OCI-LY7 (cell line): ENCODE results near the gene UBA52.

Experiments
- CTCF ChIP-seq: fragments of 200-600 bp; sonication (generic); conservative IDR thresholded peaks from 2 replicates; pipeline ENCODE4 v1.5.1; 2014; ENCODE audit warnings: mild to moderate bottlenecking, antibody characterized with exemption, low read length, moderate library complexity, mixed read lengths
- EZH2phosphoT487 ChIP-seq: fragments of 200-600 bp; sonication (generic); IDR thresholded peaks from 2 replicates; pipeline ENCODE4 v1.6.1; 2018; ENCODE audit warnings: low read depth, borderline replicate concordance, mild to moderate bottlenecking, mixed run types, antibody characterized with exemption, low read length, moderate library complexity, mixed read lengths

- TF ChIP-seq CTCF (no peak), EZH2phosphoT487 (no peak)
Observed at GRCh38 chr19:18605196-18605545, 33.5 kb downstream of the UBA52 start.
